ENCODE measurements around the gene MNS1. TPM values are rescaled to one million over a fixed set of nuclear protein-coding genes. Genes with fewer than 3 reads are reported as not detected.

Gene MNS1
- total RNA-seq, 1 donor from 2014 or later: 0.62 TPM

DNA sequence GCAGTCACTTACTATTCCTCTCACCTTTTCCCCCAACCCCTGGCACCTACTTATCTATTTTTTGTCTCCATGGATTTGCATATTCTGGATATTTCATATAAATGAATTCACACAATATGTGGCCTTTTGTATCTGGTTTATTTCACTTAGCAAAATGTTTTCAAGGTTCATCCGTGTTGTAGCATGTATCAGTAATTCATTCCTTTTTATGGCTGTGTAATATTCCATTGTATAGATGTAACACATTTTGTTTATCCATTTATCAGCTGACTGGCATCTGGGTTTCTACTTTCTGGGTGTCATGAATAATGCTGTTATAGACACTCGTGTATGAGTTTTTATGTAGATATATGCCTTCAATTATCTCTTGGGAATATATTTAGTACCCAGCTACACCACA lies 5.8 kb downstream of the MNS1 start:
- H3K4me3 Mint-ChIP-seq: no peak overlapping the region
- TF ChIP-seq, protein P1, sequence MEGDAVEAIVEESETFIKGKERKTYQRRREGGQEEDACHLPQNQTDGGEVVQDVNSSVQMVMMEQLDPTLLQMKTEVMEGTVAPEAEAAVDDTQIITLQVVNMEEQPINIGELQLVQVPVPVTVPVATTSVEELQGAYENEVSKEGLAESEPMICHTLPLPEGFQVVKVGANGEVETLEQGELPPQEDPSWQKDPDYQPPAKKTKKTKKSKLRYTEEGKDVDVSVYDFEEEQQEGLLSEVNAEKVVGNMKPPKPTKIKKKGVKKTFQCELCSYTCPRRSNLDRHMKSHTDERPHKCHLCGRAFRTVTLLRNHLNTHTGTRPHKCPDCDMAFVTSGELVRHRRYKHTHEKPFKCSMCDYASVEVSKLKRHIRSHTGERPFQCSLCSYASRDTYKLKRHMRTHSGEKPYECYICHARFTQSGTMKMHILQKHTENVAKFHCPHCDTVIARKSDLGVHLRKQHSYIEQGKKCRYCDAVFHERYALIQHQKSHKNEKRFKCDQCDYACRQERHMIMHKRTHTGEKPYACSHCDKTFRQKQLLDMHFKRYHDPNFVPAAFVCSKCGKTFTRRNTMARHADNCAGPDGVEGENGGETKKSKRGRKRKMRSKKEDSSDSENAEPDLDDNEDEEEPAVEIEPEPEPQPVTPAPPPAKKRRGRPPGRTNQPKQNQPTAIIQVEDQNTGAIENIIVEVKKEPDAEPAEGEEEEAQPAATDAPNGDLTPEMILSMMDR (IDR thresholded peaks at IDR 0.05): no peak
- intact Hi-C loops (cut with micrococcal nuclease): no loop called here
- no peak for ATAC-seq (ENCODE audit: low read depth)
- no peaks in the 10 kb centered on the region for H3K4me1 Mint-ChIP-seq
- H3K27me3 Mint-ChIP-seq: no peaks in the 10 kb centered on the region
- POLR2A ChIA-PET: no interaction called here
- DNase-seq: no peak
- CTCF ChIA-PET: no interaction called here
- H3K27ac Mint-ChIP-seq: no peak overlapping the region
- H3K36me3 Mint-ChIP-seq (ENCODE audit: low read depth): peaks cover 2% of the 10 kb centered on the region
- H3K9me3 Mint-ChIP-seq: no peaks in the 10 kb centered on the region

DNA sequence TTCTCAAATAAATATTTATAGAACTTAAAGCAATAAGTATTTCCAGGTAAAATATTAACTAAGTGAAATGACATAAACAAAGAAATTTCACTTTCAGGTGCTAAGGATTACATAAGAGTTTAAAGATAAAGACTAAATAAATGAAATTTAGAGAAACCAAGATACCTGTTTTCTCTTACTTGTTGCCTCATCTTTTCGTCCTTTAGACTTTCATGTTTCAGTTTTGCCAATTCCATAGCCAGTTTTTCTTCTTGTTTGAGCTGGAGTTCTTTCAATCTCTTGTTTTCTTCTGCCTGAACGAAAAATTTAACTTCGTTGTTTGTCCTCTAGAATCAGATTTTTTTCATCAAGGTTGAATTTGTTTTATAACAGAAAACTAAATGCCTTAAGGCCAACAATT lies 8.7 kb downstream of the MNS1 start:
- no peak for ATAC-seq (ENCODE audit: low read depth)
- no peaks in the 10 kb centered on the region for H3K27me3 Mint-ChIP-seq
- ChIA-PET POLR2A (no interaction called here), CTCF (no interaction called here)
- no peaks in the 10 kb centered on the region for H3K4me1 Mint-ChIP-seq
- H3K27ac Mint-ChIP-seq: no peak overlapping the region
- H3K36me3 Mint-ChIP-seq (ENCODE audit: low read depth): peaks cover 2% of the 10 kb centered on the region
- no peaks in the 10 kb centered on the region for H3K9me3 Mint-ChIP-seq
- no peak overlapping the region for H3K4me3 Mint-ChIP-seq
- TF ChIP-seq, protein P1 (IDR thresholded peaks at IDR 0.05): no peak
- DNase-seq: no peak
- intact Hi-C loops (cut with micrococcal nuclease): no loop called here

DNA sequence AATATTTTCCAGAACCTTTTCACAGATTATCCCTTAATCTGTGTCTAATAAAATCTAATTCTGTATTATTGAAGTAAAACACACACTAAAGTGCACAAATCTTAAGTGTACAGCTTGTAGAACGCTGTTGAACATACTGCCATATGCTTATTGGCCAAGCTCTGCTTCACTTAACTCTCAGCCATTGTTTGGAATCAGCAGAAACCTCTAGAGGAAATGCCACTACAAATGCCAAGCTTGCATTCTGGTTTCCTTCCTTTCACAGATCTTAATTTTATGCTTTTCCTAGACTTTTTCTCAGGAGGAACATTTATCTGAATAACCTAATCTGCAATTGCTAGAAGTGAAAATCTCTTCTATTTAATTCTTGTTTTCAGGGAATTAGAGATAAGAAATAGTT lies 10.1 kb downstream of the MNS1 start:
- H3K4me1 Mint-ChIP-seq: no peaks in the 10 kb centered on the region
- no peaks in the 10 kb centered on the region for H3K9me3 Mint-ChIP-seq
- DNase-seq (no peak), ATAC-seq (ENCODE audit: low read depth) (no peak)
- ChIA-PET POLR2A (no interaction called here), CTCF (no interaction called here)
- no peak overlapping the region for H3K4me3 Mint-ChIP-seq
- TF ChIP-seq, protein P1 (IDR thresholded peaks at IDR 0.05): no peak
- no peak overlapping the region for H3K27ac Mint-ChIP-seq
- H3K27me3 Mint-ChIP-seq: no peaks in the 10 kb centered on the region
- H3K36me3 Mint-ChIP-seq (ENCODE audit: low read depth): peaks cover 2% of the 10 kb centered on the region
- intact Hi-C loops (cut with micrococcal nuclease): no loop called here

DNA sequence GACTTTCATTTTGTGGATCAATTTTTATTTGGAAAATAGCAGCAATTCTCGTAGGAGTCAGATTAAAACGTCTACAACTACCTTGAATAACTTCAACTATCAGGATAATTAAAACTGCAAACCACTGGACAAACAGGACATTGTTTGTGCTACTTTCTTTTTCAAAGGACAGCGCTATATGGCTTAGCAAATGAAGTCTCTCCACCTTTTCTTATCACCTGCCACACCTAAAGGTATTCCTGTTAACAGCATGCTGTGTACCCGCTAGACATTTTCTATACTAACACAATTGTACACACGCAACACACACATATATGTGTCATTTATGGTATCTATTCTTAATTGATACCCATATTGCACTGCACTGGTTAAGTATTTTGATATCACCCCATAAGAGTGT lies 19.2 kb downstream of the MNS1 start:
- Mint-ChIP-seq H3K9me3 (no peaks in the 10 kb centered on the region), H3K27ac (no peak overlapping the region), H3K27me3 (no peaks in the 10 kb centered on the region), H3K4me1 (no peaks in the 10 kb centered on the region), H3K4me3 (no peak overlapping the region), H3K36me3 (ENCODE audit: low read depth) (no peaks in the 10 kb centered on the region)
- ChIA-PET CTCF (no interaction called here), POLR2A (no interaction called here)
- intact Hi-C loops (cut with micrococcal nuclease): no loop called here
- DNase-seq (no peak), ATAC-seq (ENCODE audit: low read depth) (no peak)
- TF ChIP-seq, protein P1 (IDR thresholded peaks at IDR 0.05): no peak

DNA sequence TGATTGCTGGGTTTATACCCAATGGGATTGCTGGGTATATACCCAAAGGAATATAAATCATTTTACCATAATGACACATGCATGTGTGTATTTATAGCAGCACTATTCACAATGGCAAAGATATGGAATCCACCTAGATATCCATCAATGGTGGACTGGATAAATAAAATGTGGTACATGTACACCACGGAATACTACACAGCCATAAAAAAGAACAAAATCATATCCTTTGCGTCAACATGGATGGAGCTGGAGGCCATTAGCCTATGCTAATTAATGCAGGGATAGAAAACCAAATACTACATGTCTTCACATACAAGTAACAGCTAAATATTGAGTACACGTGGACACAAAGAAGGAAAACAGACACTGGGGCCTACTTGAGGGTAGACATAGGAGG lies 22.6 kb downstream of the MNS1 start:
- intact Hi-C loops (cut with micrococcal nuclease): no loop called here
- no peak overlapping the region for H3K27ac Mint-ChIP-seq
- CTCF ChIA-PET: no interaction called here

More for the DNA sequence above, 22.6 kb downstream of the MNS1 start:
- DNase-seq (no peak), ATAC-seq (ENCODE audit: low read depth) (no peak)
- POLR2A ChIA-PET: no interaction called here
- no peaks in the 10 kb centered on the region for H3K36me3 Mint-ChIP-seq (ENCODE audit: low read depth)
- TF ChIP-seq, protein P1 (IDR thresholded peaks at IDR 0.05): no peak
- H3K27me3 Mint-ChIP-seq: no peaks in the 10 kb centered on the region
- H3K4me3 Mint-ChIP-seq: no peak overlapping the region
- H3K9me3 Mint-ChIP-seq: no peaks in the 10 kb centered on the region
- no peaks in the 10 kb centered on the region for H3K4me1 Mint-ChIP-seq
